ENCODE results near the gene CCDC13.

DNA sequence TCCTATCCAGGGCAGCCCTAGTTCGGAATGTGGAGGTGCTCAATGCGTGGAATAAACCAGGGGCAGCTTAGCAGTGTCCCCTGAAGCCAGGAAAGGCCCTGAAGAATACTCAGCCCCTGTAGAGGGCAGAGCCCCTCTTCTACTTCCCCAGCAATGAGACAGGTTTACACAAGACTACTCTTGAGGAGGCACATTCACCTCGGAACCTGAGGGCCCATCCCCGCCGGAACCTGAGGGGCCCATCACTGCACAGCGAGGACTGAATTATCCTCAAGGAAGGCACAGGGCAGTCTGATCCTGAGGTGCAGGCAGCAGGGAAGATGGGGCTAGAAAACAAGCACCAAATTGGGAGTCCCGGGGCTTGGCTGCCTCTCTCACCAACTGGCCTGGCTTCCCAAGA lies 22.2 kb downstream of the CCDC13 start:
- TF ChIP-seq, protein P1, sequence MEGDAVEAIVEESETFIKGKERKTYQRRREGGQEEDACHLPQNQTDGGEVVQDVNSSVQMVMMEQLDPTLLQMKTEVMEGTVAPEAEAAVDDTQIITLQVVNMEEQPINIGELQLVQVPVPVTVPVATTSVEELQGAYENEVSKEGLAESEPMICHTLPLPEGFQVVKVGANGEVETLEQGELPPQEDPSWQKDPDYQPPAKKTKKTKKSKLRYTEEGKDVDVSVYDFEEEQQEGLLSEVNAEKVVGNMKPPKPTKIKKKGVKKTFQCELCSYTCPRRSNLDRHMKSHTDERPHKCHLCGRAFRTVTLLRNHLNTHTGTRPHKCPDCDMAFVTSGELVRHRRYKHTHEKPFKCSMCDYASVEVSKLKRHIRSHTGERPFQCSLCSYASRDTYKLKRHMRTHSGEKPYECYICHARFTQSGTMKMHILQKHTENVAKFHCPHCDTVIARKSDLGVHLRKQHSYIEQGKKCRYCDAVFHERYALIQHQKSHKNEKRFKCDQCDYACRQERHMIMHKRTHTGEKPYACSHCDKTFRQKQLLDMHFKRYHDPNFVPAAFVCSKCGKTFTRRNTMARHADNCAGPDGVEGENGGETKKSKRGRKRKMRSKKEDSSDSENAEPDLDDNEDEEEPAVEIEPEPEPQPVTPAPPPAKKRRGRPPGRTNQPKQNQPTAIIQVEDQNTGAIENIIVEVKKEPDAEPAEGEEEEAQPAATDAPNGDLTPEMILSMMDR (IDR thresholded peaks at IDR 0.05 in 2 of 3, conservative IDR thresholded peaks at IDR 0.05 in 1 of 3; ENCODE audit: control insufficient read depth in 2 of 3, extremely low read depth in 1 of 3, insufficient read depth in 1 of 3, low read depth in 3 of 3, low read length in 3 of 3), result no peak
- TF ChIP-seq POLR2AphosphoS5 (IDR thresholded peaks at IDR 0.05; ENCODE audit: low read length) (no peak), GABPA (IDR thresholded peaks at IDR 0.05; ENCODE audit: low read depth) (no peak), RCOR1 (conservative IDR thresholded peaks at IDR 0.05; ENCODE audit: low read depth, low read length) (no peak), RFX5 (IDR thresholded peaks at IDR 0.05; ENCODE audit: low read depth, low read length) (no peak), POLR2A (IDR thresholded peaks at IDR 0.05; ENCODE audit: low read depth, low read length) (no peak), CEBPB (IDR thresholded peaks at IDR 0.05; ENCODE audit: borderline replicate concordance in 1 of 2, low read depth in 2 of 2, low read length in 2 of 2) (no peak), YY1 (IDR thresholded peaks at IDR 0.05; ENCODE audit: low read depth, low read length) (no peak)
- TF ChIP-seq, protein P2, sequence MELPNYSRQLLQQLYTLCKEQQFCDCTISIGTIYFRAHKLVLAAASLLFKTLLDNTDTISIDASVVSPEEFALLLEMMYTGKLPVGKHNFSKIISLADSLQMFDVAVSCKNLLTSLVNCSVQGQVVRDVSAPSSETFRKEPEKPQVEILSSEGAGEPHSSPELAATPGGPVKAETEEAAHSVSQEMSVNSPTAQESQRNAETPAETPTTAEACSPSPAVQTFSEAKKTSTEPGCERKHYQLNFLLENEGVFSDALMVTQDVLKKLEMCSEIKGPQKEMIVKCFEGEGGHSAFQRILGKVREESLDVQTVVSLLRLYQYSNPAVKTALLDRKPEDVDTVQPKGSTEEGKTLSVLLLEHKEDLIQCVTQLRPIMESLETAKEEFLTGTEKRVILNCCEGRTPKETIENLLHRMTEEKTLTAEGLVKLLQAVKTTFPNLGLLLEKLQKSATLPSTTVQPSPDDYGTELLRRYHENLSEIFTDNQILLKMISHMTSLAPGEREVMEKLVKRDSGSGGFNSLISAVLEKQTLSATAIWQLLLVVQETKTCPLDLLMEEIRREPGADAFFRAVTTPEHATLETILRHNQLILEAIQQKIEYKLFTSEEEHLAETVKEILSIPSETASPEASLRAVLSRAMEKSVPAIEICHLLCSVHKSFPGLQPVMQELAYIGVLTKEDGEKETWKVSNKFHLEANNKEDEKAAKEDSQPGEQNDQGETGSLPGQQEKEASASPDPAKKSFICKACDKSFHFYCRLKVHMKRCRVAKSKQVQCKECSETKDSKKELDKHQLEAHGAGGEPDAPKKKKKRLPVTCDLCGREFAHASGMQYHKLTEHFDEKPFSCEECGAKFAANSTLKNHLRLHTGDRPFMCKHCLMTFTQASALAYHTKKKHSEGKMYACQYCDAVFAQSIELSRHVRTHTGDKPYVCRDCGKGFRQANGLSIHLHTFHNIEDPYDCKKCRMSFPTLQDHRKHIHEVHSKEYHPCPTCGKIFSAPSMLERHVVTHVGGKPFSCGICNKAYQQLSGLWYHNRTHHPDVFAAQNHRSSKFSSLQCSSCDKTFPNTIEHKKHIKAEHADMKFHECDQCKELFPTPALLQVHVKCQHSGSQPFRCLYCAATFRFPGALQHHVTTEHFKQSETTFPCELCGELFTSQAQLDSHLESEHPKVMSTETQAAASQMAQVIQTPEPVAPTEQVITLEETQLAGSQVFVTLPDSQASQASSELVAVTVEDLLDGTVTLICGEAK (IDR thresholded peaks at IDR 0.05; ENCODE audit: borderline replicate concordance), result no peak

Measured in GM12878 (cell line).